ENCODE data around the gene DUSP3. TPM values are rescaled to one million over a fixed set of nuclear protein-coding genes. Genes with fewer than 3 reads are reported as not detected.
A peak's percentile ranks its signal among the peaks of the same experiment; 100 is the strongest.

DUSP3 gene
- total RNA-seq, 1 donor from 2014 or later: 45.0 TPM

DNA sequence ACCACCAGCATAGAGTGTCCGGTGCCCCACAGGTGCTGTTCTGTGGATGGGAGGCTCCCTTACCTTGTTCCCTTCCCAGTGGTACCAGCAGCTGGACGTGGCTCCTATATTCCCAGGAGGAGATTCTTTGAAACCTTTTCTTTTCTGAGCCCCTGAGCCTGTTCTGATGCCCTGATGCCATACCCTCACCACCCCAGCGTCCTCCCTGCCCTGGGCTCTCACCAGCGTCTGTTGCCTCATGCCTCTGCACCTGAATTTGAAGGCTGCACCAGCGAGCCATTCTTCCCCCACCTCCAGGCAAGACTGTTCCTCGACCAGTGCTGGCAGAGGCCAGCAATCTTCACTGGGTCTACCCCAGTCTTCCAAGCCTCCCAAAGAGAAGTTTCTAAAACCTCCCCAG, 20.7 kb downstream of the DUSP3 start:
- Mint-ChIP-seq H3K4me3 (no peak overlapping the region), H3K36me3 (no peaks in the 10 kb centered on the region), H3K4me1 (peaks cover 25% of the 10 kb centered on the region), H3K9me3 (no peaks in the 10 kb centered on the region), H3K27ac (no peak overlapping the region), H3K27me3 (ENCODE audit: low read depth) (peaks cover 43% of the 10 kb centered on the region)
- TF ChIP-seq CTCF (IDR thresholded peaks at IDR 0.05; ENCODE audit: unreplicated experiment): no peak
- no peak for DNase-seq (ENCODE audit: low spot score in 2 of 2, unreplicated experiment in 2 of 2)

GRCh38 chr17:43757171-43757660, 21.6 kb downstream of the DUSP3 start:
- Mint-ChIP-seq H3K27ac (no peak overlapping the region), H3K27me3 (ENCODE audit: low read depth) (peaks cover 49% of the 10 kb centered on the region), H3K4me3 (no peak overlapping the region), H3K36me3 (no peaks in the 10 kb centered on the region), H3K4me1 (peaks cover 25% of the 10 kb centered on the region), H3K9me3 (no peaks in the 10 kb centered on the region)
- DNase-seq (ENCODE audit: low spot score in 2 of 2, unreplicated experiment in 2 of 2): no peak
- no peak for TF ChIP-seq CTCF (IDR thresholded peaks at IDR 0.05; ENCODE audit: unreplicated experiment)

- H3K4me3 Mint-ChIP-seq: no peak overlapping the region
- peaks cover 53% of the 10 kb centered on the region for H3K27me3 Mint-ChIP-seq (ENCODE audit: low read depth)
- H3K36me3 Mint-ChIP-seq: no peaks in the 10 kb centered on the region
- no peak for DNase-seq (ENCODE audit: low spot score in 2 of 2, unreplicated experiment in 2 of 2)
- no peak overlapping the region for H3K27ac Mint-ChIP-seq
- TF ChIP-seq CTCF (IDR thresholded peaks at IDR 0.05; ENCODE audit: unreplicated experiment): no peak
- peaks cover 25% of the 10 kb centered on the region for H3K4me1 Mint-ChIP-seq
- H3K9me3 Mint-ChIP-seq: no peaks in the 10 kb centered on the region
Observed at GRCh38 chr17:43756201-43756600, 22.6 kb downstream of the DUSP3 start.

GRCh38 chr17:43755389-43755875, 23.3 kb downstream of the DUSP3 start:
- no peak overlapping the region for H3K4me3 Mint-ChIP-seq
- no peaks in the 10 kb centered on the region for H3K36me3 Mint-ChIP-seq
- H3K27ac Mint-ChIP-seq: no peak overlapping the region
- TF ChIP-seq CTCF (IDR thresholded peaks at IDR 0.05; ENCODE audit: unreplicated experiment): no peak
- H3K4me1 Mint-ChIP-seq: peaks cover 25% of the 10 kb centered on the region
- peaks cover 55% of the 10 kb centered on the region for H3K27me3 Mint-ChIP-seq (ENCODE audit: low read depth)
- H3K9me3 Mint-ChIP-seq: no peaks in the 10 kb centered on the region
- peak in 1 of 2 experiments; percentile 65 for DNase-seq (ENCODE audit: low spot score in 2 of 2, unreplicated experiment in 2 of 2)

DNA sequence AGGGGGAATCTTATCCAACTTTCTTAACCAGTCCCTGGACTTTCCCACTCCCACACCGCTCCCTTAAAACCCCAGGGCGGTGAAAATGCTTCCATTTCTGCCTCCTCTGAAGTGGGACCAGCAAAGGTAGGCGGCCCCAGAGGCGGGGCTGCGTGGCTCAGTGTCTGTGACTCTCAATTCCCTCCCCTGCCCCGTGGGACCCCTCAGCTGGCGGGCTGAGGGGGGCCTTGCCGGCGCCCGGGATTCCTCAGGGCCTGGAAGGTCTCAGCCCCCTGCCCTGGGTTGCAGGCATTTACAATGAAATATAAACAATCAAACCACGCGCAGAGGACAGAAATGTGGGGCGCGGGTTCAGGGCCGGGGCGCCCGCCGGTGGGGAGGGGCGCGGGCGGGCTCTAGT, 23.8 kb downstream of the DUSP3 start:
- no peaks in the 10 kb centered on the region for H3K36me3 Mint-ChIP-seq
- no peak for TF ChIP-seq CTCF (IDR thresholded peaks at IDR 0.05; ENCODE audit: unreplicated experiment)
- H3K4me3 Mint-ChIP-seq: no peak overlapping the region
- no peak for DNase-seq (ENCODE audit: low spot score in 2 of 2, unreplicated experiment in 2 of 2)
- no peak overlapping the region for H3K27ac Mint-ChIP-seq
- peaks cover 55% of the 10 kb centered on the region for H3K27me3 Mint-ChIP-seq (ENCODE audit: low read depth)
- H3K4me1 Mint-ChIP-seq: peaks cover 21% of the 10 kb centered on the region
- no peaks in the 10 kb centered on the region for H3K9me3 Mint-ChIP-seq

All from mesothelial cell of epicardium (in vitro differentiated cells).